ENCODE measurements around the gene RNF121.

GRCh38 chr11:71914617-71915189 is 14.1 kb upstream of the RNF121 start:
- TF ChIP-seq CTCF (conservative IDR thresholded peaks at IDR 0.05; ENCODE audit: low read length) (no peak), EZH2phosphoT487 (IDR thresholded peaks at IDR 0.05; ENCODE audit: borderline replicate concordance, low read depth, low read length) (no peak)
